HepG2 (cell line): ENCODE measurements around the gene PMFBP1. TPM values are rescaled to one million over a fixed set of nuclear protein-coding genes. Genes with fewer than 3 reads are reported as not detected.

Experiments
- AGO2 ChIP-seq: fragments of 200-400 bp; formaldehyde crosslinking; optimal IDR thresholded peaks from 2 replicates; pipeline ENCODE3; 2017; ENCODE audit warnings: mild to moderate bottlenecking, low read depth, low read length, moderate library complexity
- CBX5 ChIP-seq: sonication (generic); formaldehyde crosslinking; IDR thresholded peaks from 2 replicates; pipeline ENCODE4 v1.4.0; 2020; ENCODE audit warnings: missing genetic modification reagents, borderline replicate concordance
- CENPX ChIP-seq: sonication (generic); formaldehyde crosslinking; IDR thresholded peaks from 2 replicates; pipeline ENCODE4 v1.9.0; 2021; ENCODE audit warnings: mild to moderate bottlenecking, missing genetic modification reagents, moderate library complexity
- HOXA3 ChIP-seq: sonication (generic); formaldehyde crosslinking; IDR thresholded peaks from 2 replicates; pipeline ENCODE4 v1.5.0; 2020; ENCODE audit warnings: missing genetic modification reagents
- IKZF1 ChIP-seq: fragments of 450-650 bp; IDR thresholded peaks from 2 replicates; pipeline ENCODE4 v1.7.1; 2016
- KLF16 ChIP-seq, 2 experiments: sonication (generic) in 1 of 2; formaldehyde crosslinking in 1 of 2; IDR thresholded peaks; 2 replicates each; pipeline versions ENCODE4 v1.6.1 to v1.8.0; 2016 to 2023; ENCODE audit warnings: missing genetic modification reagents in 2 of 2, missing compliant biosample characterization in 1 of 2
- SOX13 ChIP-seq, 3 experiments: fragments of 450-650 bp in 1 of 3; sonication (generic) in 1 of 3; formaldehyde crosslinking in 1 of 3; IDR thresholded peaks in 2 of 3; conservative IDR thresholded peaks in 1 of 3; 2 replicates each; pipeline versions ENCODE4 v1.5.0 to v1.6.1; 2016 to 2020; ENCODE audit warnings: antibody characterized with exemption in 1 of 3, mild to moderate bottlenecking in 1 of 3, missing compliant biosample characterization in 1 of 3, missing genetic modification reagents in 1 of 3, moderate library complexity in 1 of 3
- ZBTB8A ChIP-seq: sonication (generic); formaldehyde crosslinking; IDR thresholded peaks from 2 replicates; pipeline ENCODE4 v1.4.0; 2020; ENCODE audit warnings: mild to moderate bottlenecking, low read depth, missing genetic modification reagents, borderline replicate concordance
- ZNF256 ChIP-seq: sonication (generic); formaldehyde crosslinking; conservative IDR thresholded peaks from 2 replicates; pipeline ENCODE4 v1.4.0; 2020; ENCODE audit warnings: missing genetic modification reagents
- ZNF350 ChIP-seq: sonication (generic); formaldehyde crosslinking; IDR thresholded peaks from 2 replicates; pipeline ENCODE4 v1.4.0; 2020; ENCODE audit warnings: mild to moderate bottlenecking, low read depth, missing genetic modification reagents, borderline replicate concordance
- ZNF572 ChIP-seq: sonication (generic); formaldehyde crosslinking; IDR thresholded peaks from 2 replicates; pipeline ENCODE4 v1.5.1; 2020; ENCODE audit warnings: mild to moderate bottlenecking, missing genetic modification reagents
- ZNF619 ChIP-seq: sonication (generic); formaldehyde crosslinking; IDR thresholded peaks from 2 replicates; pipeline ENCODE4 v1.4.0; 2020; ENCODE audit warnings: mild to moderate bottlenecking, missing genetic modification reagents
- ZNF709 ChIP-seq: sonication (generic); formaldehyde crosslinking; IDR thresholded peaks from 2 replicates; pipeline ENCODE4 v1.5.0; 2020; ENCODE audit warnings: mild to moderate bottlenecking, missing genetic modification reagents
- polyA plus RNA-seq, 8 experiments: library from polyadenylated mRNA; depleted of rRNA in 3 of 8; stranded (reverse) in 7 of 8; unstranded in 1 of 8; fragments of >200 nt; fragmentation: Illumina TruSeq in 4 of 8; extraction: Trizol in 4 of 8; gene quantifications; 2 replicates each; pipeline versions ENCODE4 v1.2.1 to v1.2.3, GENCODE V29; 2011 to 2016; ENCODE audit warnings: low read depth in 4 of 8, missing spikeins in 1 of 8, mixed read lengths in 1 of 8; ENCODE audit not compliant: insufficient read depth in 1 of 8
- total RNA-seq, 5 experiments: library from RNA; depleted of rRNA; stranded (reverse); fragments of >200 nt; fragmentation: Illumina TruSeq; extraction: Trizol; gene quantifications; 2 replicates each; pipeline ENCODE4 v1.2.3, GENCODE V29; 2016; ENCODE audit warnings: low read depth in 1 of 5
- TF ChIP-seq, protein P1 (sequence below): sonication (generic); formaldehyde crosslinking; IDR thresholded peaks from 2 replicates; pipeline ENCODE4 v1.4.0; 2020; ENCODE audit warnings: missing genetic modification reagents, borderline replicate concordance
- TF ChIP-seq, protein P2 (sequence below): sonication (generic); formaldehyde crosslinking; IDR thresholded peaks from 2 replicates; pipeline ENCODE4 v1.4.0; 2020; ENCODE audit warnings: low read depth, mild to moderate bottlenecking, missing genetic modification reagents
- TF ChIP-seq, protein P3 (sequence below): sonication (generic); formaldehyde crosslinking; IDR thresholded peaks from 2 replicates; pipeline ENCODE4 v1.4.0; 2020; ENCODE audit warnings: missing genetic modification reagents
- TF ChIP-seq, protein P4 (sequence below): sonication (generic); formaldehyde crosslinking; IDR thresholded peaks from 2 replicates; pipeline ENCODE4 v1.4.0; 2020; ENCODE audit warnings: mild to moderate bottlenecking, missing genetic modification reagents

PMFBP1 gene
- total and polyA plus RNA-seq, 2 of the 13 experiments (the other 11 are each of a cell fraction or from before 2014, with no cell fraction given) = 1.9 to 3.8 TPM

DNA sequence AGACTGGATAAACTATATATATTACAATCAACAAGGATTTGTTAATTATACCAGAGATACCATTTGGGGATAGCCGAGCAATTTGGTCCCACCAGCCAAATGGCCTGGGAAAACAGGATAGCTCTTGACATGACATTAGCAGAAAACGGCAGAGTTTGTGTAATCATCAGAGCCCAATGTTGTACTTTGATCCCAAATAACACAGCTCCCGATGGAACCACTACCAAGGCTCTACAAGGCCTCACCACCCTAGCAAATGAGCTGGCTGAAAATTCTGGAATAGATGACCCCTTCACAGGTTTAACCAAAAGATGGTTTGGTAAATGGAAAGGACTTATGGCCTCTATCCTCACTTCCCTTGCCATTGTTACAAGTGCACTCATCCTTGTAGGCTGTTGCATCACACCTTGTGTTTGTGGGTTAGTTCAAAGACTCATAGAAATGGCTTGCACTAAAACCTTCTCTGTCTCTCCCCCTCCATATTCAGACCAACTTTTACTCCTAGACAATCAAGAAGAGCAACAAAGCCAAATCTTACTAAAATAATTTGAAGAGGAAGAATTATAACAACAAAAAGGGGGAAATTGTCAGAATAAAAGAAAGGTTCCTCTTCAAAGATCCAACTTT is 88.1 kb downstream of the PMFBP1 start (continued):
- no peak for TF ChIP-seq CENPX
- TF ChIP-seq, protein P1, sequence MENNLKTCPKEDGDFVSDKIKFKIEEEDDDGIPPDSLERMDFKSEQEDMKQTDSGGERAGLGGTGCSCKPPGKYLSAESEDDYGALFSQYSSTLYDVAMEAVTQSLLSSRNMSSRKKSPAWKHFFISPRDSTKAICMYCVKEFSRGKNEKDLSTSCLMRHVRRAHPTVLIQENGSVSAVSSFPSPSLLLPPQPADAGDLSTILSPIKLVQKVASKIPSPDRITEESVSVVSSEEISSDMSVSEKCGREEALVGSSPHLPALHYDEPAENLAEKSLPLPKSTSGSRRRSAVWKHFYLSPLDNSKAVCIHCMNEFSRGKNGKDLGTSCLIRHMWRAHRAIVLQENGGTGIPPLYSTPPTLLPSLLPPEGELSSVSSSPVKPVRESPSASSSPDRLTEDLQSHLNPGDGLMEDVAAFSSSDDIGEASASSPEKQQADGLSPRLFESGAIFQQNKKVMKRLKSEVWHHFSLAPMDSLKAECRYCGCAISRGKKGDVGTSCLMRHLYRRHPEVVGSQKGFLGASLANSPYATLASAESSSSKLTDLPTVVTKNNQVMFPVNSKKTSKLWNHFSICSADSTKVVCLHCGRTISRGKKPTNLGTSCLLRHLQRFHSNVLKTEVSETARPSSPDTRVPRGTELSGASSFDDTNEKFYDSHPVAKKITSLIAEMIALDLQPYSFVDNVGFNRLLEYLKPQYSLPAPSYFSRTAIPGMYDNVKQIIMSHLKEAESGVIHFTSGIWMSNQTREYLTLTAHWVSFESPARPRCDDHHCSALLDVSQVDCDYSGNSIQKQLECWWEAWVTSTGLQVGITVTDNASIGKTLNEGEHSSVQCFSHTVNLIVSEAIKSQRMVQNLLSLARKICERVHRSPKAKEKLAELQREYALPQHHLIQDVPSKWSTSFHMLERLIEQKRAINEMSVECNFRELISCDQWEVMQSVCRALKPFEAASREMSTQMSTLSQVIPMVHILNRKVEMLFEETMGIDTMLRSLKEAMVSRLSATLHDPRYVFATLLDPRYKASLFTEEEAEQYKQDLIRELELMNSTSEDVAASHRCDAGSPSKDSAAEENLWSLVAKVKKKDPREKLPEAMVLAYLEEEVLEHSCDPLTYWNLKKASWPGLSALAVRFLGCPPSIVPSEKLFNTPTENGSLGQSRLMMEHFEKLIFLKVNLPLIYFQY = no peak
- TF ChIP-seq ZNF572 (CRISPR knock-in tag) = no peak
- no peak for TF ChIP-seq IKZF1
- TF ChIP-seq, protein P2, sequence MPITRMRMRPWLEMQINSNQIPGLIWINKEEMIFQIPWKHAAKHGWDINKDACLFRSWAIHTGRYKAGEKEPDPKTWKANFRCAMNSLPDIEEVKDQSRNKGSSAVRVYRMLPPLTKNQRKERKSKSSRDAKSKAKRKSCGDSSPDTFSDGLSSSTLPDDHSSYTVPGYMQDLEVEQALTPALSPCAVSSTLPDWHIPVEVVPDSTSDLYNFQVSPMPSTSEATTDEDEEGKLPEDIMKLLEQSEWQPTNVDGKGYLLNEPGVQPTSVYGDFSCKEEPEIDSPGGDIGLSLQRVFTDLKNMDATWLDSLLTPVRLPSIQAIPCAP (CRISPR knock-in tag) = no peak
- 0 out of 2 replicates have a peak, but pooled peaks have one; percentile 22 for TF ChIP-seq CBX5 (CRISPR knock-in tag)
- TF ChIP-seq, protein P3, sequence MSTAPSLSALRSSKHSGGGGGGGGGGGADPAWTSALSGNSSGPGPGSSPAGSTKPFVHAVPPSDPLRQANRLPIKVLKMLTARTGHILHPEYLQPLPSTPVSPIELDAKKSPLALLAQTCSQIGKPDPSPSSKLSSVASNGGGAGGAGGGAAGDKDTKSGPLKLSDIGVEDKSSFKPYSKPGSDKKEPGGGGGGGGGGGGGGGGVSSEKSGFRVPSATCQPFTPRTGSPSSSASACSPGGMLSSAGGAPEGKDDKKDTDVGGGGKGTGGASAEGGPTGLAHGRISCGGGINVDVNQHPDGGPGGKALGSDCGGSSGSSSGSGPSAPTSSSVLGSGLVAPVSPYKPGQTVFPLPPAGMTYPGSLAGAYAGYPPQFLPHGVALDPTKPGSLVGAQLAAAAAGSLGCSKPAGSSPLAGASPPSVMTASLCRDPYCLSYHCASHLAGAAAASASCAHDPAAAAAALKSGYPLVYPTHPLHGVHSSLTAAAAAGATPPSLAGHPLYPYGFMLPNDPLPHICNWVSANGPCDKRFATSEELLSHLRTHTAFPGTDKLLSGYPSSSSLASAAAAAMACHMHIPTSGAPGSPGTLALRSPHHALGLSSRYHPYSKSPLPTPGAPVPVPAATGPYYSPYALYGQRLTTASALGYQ (CRISPR knock-in tag) = no peak
- no peak for TF ChIP-seq ZNF709
- TF ChIP-seq ZNF256 (CRISPR knock-in tag) = no peak
- TF ChIP-seq ZBTB8A (CRISPR knock-in tag) = no peak
- no peak for TF ChIP-seq ZNF350
- TF ChIP-seq ZNF619 (CRISPR knock-in tag) = no peak
- TF ChIP-seq HOXA3 (CRISPR knock-in tag) = peak; percentile 42; the same call in 1 of the 2 replicates
- TF ChIP-seq SOX13 (IDR thresholded peaks at IDR 0.05) = no peak
- peak in 1 of 2 experiments; percentile 52; a peak in 1 of 4 replicates for TF ChIP-seq SOX13 (CRISPR knock-in tag; conservative IDR thresholded peaks at IDR 0.05 in 1 of 2, IDR thresholded peaks at IDR 0.05 in 1 of 2)
- no peak for TF ChIP-seq AGO2
- TF ChIP-seq, protein P4, sequence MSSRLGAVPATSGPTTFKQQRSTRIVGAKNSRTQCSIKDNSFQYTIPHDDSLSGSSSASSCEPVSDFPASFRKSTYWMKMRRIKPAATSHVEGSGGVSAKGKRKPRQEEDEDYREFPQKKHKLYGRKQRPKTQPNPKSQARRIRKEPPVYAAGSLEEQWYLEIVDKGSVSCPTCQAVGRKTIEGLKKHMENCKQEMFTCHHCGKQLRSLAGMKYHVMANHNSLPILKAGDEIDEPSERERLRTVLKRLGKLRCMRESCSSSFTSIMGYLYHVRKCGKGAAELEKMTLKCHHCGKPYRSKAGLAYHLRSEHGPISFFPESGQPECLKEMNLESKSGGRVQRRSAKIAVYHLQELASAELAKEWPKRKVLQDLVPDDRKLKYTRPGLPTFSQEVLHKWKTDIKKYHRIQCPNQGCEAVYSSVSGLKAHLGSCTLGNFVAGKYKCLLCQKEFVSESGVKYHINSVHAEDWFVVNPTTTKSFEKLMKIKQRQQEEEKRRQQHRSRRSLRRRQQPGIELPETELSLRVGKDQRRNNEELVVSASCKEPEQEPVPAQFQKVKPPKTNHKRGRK (CRISPR knock-in tag) = no peak
- no peak for TF ChIP-seq KLF16 (CRISPR knock-in tag; IDR thresholded peaks at IDR 0.05)
